IMR-90 (cell line): ENCODE data around the gene SPAG7.

ENCODE experiments used
- BHLHE40 ChIP-seq: fragments of 150-350 bp; IDR thresholded peaks from 2 replicates; pipeline ENCODE4 v1.6.1; 2016; ENCODE audit warnings: mild to moderate bottlenecking, low read depth, low read length
- CTCF ChIP-seq: conservative IDR thresholded peaks from 2 replicates; pipeline ENCODE4 v1.5.1; 2012; ENCODE audit warnings: mild to moderate bottlenecking, low read depth, low read length, improper control_type of control experiment
- ELK1 ChIP-seq: fragments of 150-350 bp; IDR thresholded peaks from 2 replicates; pipeline ENCODE4 v1.6.1; 2016; ENCODE audit warnings: low read depth, mild to moderate bottlenecking, low read length, moderate library complexity, borderline replicate concordance
- FOS ChIP-seq: fragments of 150-350 bp; IDR thresholded peaks from 2 replicates; pipeline ENCODE4 v1.6.1; 2016; ENCODE audit warnings: low read depth, low read length
- MAFK ChIP-seq: IDR thresholded peaks from 2 replicates; pipeline ENCODE4 v1.6.1; 2012; ENCODE audit warnings: low read depth, low read length, improper control_type of control experiment
- NFE2L2 ChIP-seq: fragments of 150-350 bp; IDR thresholded peaks from 2 replicates; pipeline ENCODE4 v1.6.1; 2016; ENCODE audit warnings: low read depth, mild to moderate bottlenecking, low read length
- RAD21 ChIP-seq: IDR thresholded peaks from 2 replicates; pipeline ENCODE4 v1.6.1; 2012; ENCODE audit warnings: low read length, improper control_type of control experiment
- RCOR1 ChIP-seq: IDR thresholded peaks from 2 replicates; pipeline ENCODE4 v1.6.1; 2012; ENCODE audit warnings: mild to moderate bottlenecking, low read length, improper control_type of control experiment; ENCODE audit not compliant: insufficient replicate concordance
- RFX5 ChIP-seq: IDR thresholded peaks from 2 replicates; pipeline ENCODE4 v1.8.0; 2012; ENCODE audit warnings: low read depth, mild to moderate bottlenecking, low read length, moderate library complexity
- USF2 ChIP-seq: fragments of 150-350 bp; IDR thresholded peaks from 2 replicates; pipeline ENCODE4 v1.6.1; 2017; ENCODE audit warnings: mild to moderate bottlenecking, antibody characterized with exemption, low read length, low read depth

- TF ChIP-seq FOS (no peak), CTCF (peak; percentile 67), RAD21 (peak; percentile 51), BHLHE40 (no peak), USF2 (no peak), RFX5 (no peak), NFE2L2 (no peak), MAFK (no peak), RCOR1 (no peak), ELK1 (no peak)
Observed at GRCh38 chr17:4980644-4981216, 13.1 kb upstream of the SPAG7 start.
